Psoas muscle (tissue), 8 donors: ENCODE results near the gene RHBDL3. TPM values are rescaled to one million over a fixed set of nuclear protein-coding genes. Genes with fewer than 3 reads are reported as not detected.

ENCODE experiments used
- ATAC-seq, 4 donors: fragments of 200-7000 bp; cut with Tn5 transposase; one replicate each; pipeline ENCODE4 v1.9.1; 2020; ENCODE audit warnings: moderate library complexity in 3 of 4, mild to moderate bottlenecking in 2 of 4
- DNase-seq, 2 donors: peaks; one replicate each; pipeline ENCODE4 v3.0.0-alpha.2; 2020
- H3K27ac ChIP-seq: fragments of 200-600 bp; one replicate; pipeline ENCODE4 v1.8.0; 2022
- H3K27me3 ChIP-seq, 3 donors: fragments of 200-600 bp in 1 of 3; one replicate each; pipeline versions ENCODE4 v1.6.1 to v1.8.0; 2013 to 2022; ENCODE audit warnings: low read length in 2 of 3, mild to moderate bottlenecking in 2 of 3, moderate library complexity in 1 of 3; ENCODE audit not compliant: insufficient read depth in 3 of 3
- H3K36me3 ChIP-seq, 2 donors: fragments of 200-600 bp in 1 of 2; one replicate each; pipeline versions ENCODE4 v1.6.1 to v1.8.0; 2013 to 2022; ENCODE audit warnings: low read depth in 1 of 2, mild to moderate bottlenecking in 1 of 2, moderate library complexity in 1 of 2; ENCODE audit not compliant: insufficient read depth in 1 of 2
- H3K4me1 ChIP-seq: fragments of 200-600 bp; one replicate; pipeline ENCODE4 v1.8.0; 2022
- H3K4me3 ChIP-seq: fragments of 200-600 bp; one replicate; pipeline ENCODE4 v1.8.0; 2022; ENCODE audit warnings: mild to moderate bottlenecking
- H3K9me3 ChIP-seq: fragments of 200-600 bp; one replicate; pipeline ENCODE4 v1.8.0; 2022
- WGBS, 3 donors: extraction: QIAGEN DNeasy Blood & Tissue Kit; methylation state at CpG; one replicate each; pipeline versions ENCODE4 v1.1.6 to v1.1.7; 2013; 5-methylcytosine and 5-hydroxymethylcytosine counted together
- intact Hi-C, 2 donors: fragments of 100-400 bp; cut with DNase I; formaldehyde crosslinking; loops; one replicate each; pipeline versions ENCODE4 v1.11.0 to v1.14.2; 2022
- polyA plus RNA-seq, 3 donors: library from polyadenylated mRNA; stranded (reverse); fragments of 200-250 nt; gene quantifications; one replicate each; pipeline ENCODE4 v1.2.3, GENCODE V29; 2013
- total RNA-seq, 4 donors: library from RNA; stranded (reverse); fragmentation: NEBNext Ultra II Directional in 2 of 4; extraction: Animal tissue kit (Norgen Biotek cat#: 25700) in 2 of 4; gene quantifications; one replicate each; pipeline versions ENCODE4 v1.2.1 to v1.2.4, GENCODE V29; 2021 to 2023
- TF ChIP-seq, protein P1 (sequence below): fragments of 200-600 bp; IDR thresholded peaks from one replicate; pipeline ENCODE4 v1.8.0; 2022; ENCODE audit warnings: antibody characterized with exemption
- donor health status: healthy with polysubstance abuse.
- donor health status: DM: no; HTN: no; CAD: no; lungs with moderate emphysema.
- donor health status: Bipolar disorder and iron deficiency.
- donor health status: healthy.
- donor health status: DM: yes; HTN: yes; CAD: no.
- donor health status: DM: no; HTN: no; CAD: no.
- donor health status: DM: no; HTN: no; CAD: no.
- donor health status: DM: yes; HTN: yes; CAD: no.

RHBDL3 gene
- total and polyA plus RNA-seq, 7 donors, result 0.04 to 0.19 (median 0.12) TPM; not detected in 1

DNA sequence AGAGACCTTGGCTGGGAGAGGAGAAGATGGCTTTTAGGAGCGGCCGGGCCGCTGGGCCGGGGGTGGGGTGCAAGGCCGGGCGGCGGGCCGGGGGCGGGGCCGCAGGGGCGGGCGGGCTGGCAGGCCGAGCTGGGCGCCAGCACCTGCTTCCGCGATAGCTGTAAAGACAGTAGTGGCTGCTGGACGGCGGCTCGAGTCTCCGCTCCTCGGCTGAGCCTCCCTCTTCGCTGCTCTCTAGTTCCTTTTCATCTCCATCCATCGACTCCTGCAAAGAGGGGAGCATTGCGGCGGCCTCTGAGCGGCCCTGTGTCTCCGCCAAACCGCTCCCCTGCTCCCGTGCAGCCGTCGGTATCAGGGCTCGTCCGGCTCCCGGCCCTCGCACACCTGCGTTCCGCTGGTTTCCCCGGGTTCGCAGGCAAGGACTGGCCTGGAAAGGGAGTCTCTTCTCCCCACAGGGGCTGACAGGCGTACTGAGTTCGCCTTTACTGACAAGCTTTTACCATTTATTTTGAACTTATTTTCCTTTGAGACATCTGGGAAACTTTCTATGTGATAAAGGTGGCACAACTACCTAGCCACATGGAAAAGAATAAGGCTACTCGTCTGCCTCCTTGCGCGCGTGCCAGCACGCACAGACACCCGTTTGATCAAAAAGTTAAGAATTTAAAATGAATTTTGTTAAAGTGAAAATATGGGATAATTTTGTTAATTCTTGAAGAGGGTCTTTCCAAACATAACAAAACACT is 76.4 kb downstream of the RHBDL3 start, which contains the start of gene C17orf75:
Gene C17orf75, minus strand, starts transcription at position 317 of the 746 bp plus-strand sequence. Its CDS starts 34 bp downstream, at position 283.
- ATAC-seq (peak; percentile 94 to 97 (median 96)), DNase-seq (peak; percentile 80 to 88)
- TF ChIP-seq, protein P1, sequence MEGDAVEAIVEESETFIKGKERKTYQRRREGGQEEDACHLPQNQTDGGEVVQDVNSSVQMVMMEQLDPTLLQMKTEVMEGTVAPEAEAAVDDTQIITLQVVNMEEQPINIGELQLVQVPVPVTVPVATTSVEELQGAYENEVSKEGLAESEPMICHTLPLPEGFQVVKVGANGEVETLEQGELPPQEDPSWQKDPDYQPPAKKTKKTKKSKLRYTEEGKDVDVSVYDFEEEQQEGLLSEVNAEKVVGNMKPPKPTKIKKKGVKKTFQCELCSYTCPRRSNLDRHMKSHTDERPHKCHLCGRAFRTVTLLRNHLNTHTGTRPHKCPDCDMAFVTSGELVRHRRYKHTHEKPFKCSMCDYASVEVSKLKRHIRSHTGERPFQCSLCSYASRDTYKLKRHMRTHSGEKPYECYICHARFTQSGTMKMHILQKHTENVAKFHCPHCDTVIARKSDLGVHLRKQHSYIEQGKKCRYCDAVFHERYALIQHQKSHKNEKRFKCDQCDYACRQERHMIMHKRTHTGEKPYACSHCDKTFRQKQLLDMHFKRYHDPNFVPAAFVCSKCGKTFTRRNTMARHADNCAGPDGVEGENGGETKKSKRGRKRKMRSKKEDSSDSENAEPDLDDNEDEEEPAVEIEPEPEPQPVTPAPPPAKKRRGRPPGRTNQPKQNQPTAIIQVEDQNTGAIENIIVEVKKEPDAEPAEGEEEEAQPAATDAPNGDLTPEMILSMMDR, result no peak
- H3K27ac ChIP-seq, result peak within 1 kb of the TSS; percentile 85
- no peaks in the 10 kb centered on the region for H3K4me1 ChIP-seq
- peaks cover 5 to 33% of the 10 kb centered on the region in 2 donors for H3K36me3 ChIP-seq
- no peaks in the 10 kb centered on the region for H3K27me3 ChIP-seq
- intact Hi-C loops, result no loop called here
- H3K9me3 ChIP-seq, result no peaks in the 10 kb centered on the region
- peak within 1 kb of the TSS; percentile 86 for H3K4me3 ChIP-seq
- WGBS, 3 donors, result 4 to 7% (median 5%) methylated on average over 24 to 47 of the region's 47 CpGs

DNA sequence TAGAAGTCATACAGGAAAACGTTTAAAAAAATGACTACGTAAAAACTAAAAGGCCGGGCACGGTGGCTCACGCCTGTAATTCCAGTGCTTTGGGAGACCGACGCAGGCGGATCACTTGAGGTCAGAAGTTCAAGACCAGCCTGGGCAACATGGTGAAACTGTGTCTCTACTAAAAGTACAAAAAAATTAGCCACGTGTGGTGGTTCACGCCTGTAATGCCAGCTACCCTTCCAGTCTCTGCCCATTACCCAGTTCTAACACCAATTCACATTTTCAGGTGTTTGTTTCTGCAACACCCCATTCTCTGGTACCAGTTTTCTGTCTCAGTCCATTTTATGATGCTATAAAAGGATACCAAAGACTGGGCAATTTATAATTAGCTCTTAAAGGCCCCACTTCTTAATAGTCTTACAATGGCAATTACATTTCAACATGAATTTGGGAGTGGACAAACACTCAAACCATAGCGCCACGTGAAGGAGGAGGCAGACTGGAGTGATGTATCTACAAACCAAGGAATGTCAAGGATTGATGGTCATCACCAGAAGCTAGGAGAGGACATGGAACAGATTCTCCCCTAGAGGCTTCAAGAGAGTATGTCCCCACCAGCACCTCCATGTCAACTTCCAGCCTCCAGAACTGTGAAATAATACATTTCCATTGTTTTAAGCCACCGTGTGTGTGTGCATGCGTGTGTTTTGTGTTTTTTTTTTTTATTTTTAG is 77.1 kb downstream of the RHBDL3 start:
- ATAC-seq (peak in 2 of 4 donors; percentile 15 to 16), DNase-seq (no peak)
- no peaks in the 10 kb centered on the region for H3K4me1 ChIP-seq
- TF ChIP-seq, protein P1, result no peak
- WGBS, 3 donors, result 49 to 59% (median 53%) methylated on average over 14 of the region's 14 CpGs
- intact Hi-C loops, result no loop called here
- H3K9me3 ChIP-seq, result no peaks in the 10 kb centered on the region
- H3K4me3 ChIP-seq, result peak overlapping the region; percentile 86
- no peaks in the 10 kb centered on the region for H3K27me3 ChIP-seq
- H3K36me3 ChIP-seq, result peaks cover 3 to 25% of the 10 kb centered on the region in 2 donors
- peak overlapping the region; percentile 85 for H3K27ac ChIP-seq

- intact Hi-C loops, result no loop called here
- Histone ChIP-seq H3K4me3 (no peak overlapping the region), H3K9me3 (no peaks in the 10 kb centered on the region), H3K4me1 (peaks cover 4% of the 10 kb centered on the region), H3K36me3 (no peaks in the 10 kb centered on the region), H3K27me3 (no peaks in the 10 kb centered on the region), H3K27ac (no peak overlapping the region)
- TF ChIP-seq, protein P1, result no peak
- DNase-seq, result no peak
- no peak for ATAC-seq
- WGBS, 3 donors, result 87 to 95% (median 91%) methylated on average over 11 of the region's 11 CpGs
These were observed 80.4 kb downstream of the RHBDL3 start for GRCh38 chr17:32345951-32346600.

GRCh38 chr17:32348483-32348800 is 82.8 kb downstream of the RHBDL3 start:
- H3K36me3 ChIP-seq, result peaks cover 2 to 19% of the 10 kb centered on the region in 2 donors
- no peaks in the 10 kb centered on the region for H3K27me3 ChIP-seq
- 98 to 99% (median 99%) methylated on average over 2 of the region's 2 CpGs for WGBS, 3 donors
- no peaks in the 10 kb centered on the region for H3K9me3 ChIP-seq
- DNase-seq (no peak), ATAC-seq (no peak)
- H3K27ac ChIP-seq, result no peak overlapping the region
- TF ChIP-seq, protein P1, result no peak
- peaks cover 24% of the 10 kb centered on the region for H3K4me1 ChIP-seq
- intact Hi-C loops, result no loop called here
- peak overlapping the region; percentile 90 for H3K4me3 ChIP-seq
